HepG2 (cell line): Measurements from ENCODE around the gene IRAK2. TPM values are rescaled to one million over a fixed set of nuclear protein-coding genes. Genes with fewer than 3 reads are reported as not detected.
A peak's percentile ranks its signal among the peaks of the same experiment; 100 is the strongest.

Source experiments
- ATF7-NPFF ChIP-seq: sonication (generic); formaldehyde crosslinking; IDR thresholded peaks from 2 replicates; pipeline ENCODE4 v1.8.1; 2023; ENCODE audit warnings: mild to moderate bottlenecking, low read depth, missing genetic modification reagents, moderate library complexity
- FOXK2 ChIP-seq: fragments of 450-650 bp; IDR thresholded peaks from 2 replicates; pipeline ENCODE4 v1.6.1; 2016
- KDM2A ChIP-seq: sonication (generic); formaldehyde crosslinking; IDR thresholded peaks from 2 replicates; pipeline ENCODE4 v1.4.0; 2020; ENCODE audit warnings: low read depth, missing genetic modification reagents, borderline replicate concordance
- MIER3 ChIP-seq: IDR thresholded peaks from 2 replicates; pipeline ENCODE4 v1.6.1; 2016; ENCODE audit warnings: missing compliant biosample characterization, borderline replicate concordance
- RNF2 ChIP-seq: fragments of 450-650 bp; conservative IDR thresholded peaks from 2 replicates; pipeline ENCODE4 v1.6.1; 2016; ENCODE audit warnings: low read depth
- SNRNP70 ChIP-seq: fragments of 200-400 bp; formaldehyde crosslinking; IDR thresholded peaks from 2 replicates; pipeline ENCODE4 v1.6.1; 2017; ENCODE audit warnings: mild to moderate bottlenecking, low read depth, low read length, moderate library complexity
- ZBTB46 ChIP-seq: sonication (generic); formaldehyde crosslinking; IDR thresholded peaks from 2 replicates; pipeline ENCODE4 v1.4.0; 2020; ENCODE audit warnings: mild to moderate bottlenecking, missing genetic modification reagents, borderline replicate concordance
- ZMYM4 ChIP-seq: sonication (generic); formaldehyde crosslinking; IDR thresholded peaks from 2 replicates; pipeline ENCODE4 v1.8.1; 2023; ENCODE audit warnings: mild to moderate bottlenecking, missing genetic modification reagents
- ZNF12 ChIP-seq: sonication (generic); formaldehyde crosslinking; IDR thresholded peaks from 2 replicates; pipeline ENCODE4 v1.5.0; 2020; ENCODE audit warnings: missing genetic modification reagents
- ZNF274 ChIP-seq: sonication (generic); formaldehyde crosslinking; IDR thresholded peaks from 2 replicates; pipeline ENCODE4 v1.5.1; 2020; ENCODE audit warnings: mild to moderate bottlenecking, missing genetic modification reagents
- ZNF335 ChIP-seq: sonication (generic); formaldehyde crosslinking; IDR thresholded peaks from 2 replicates; pipeline ENCODE4 v1.4.0; 2020; ENCODE audit warnings: missing genetic modification reagents
- ZNF350 ChIP-seq: sonication (generic); formaldehyde crosslinking; IDR thresholded peaks from 2 replicates; pipeline ENCODE4 v1.4.0; 2020; ENCODE audit warnings: mild to moderate bottlenecking, low read depth, missing genetic modification reagents, borderline replicate concordance
- ZNF383 ChIP-seq: sonication (generic); formaldehyde crosslinking; IDR thresholded peaks from 2 replicates; pipeline ENCODE4 v1.4.0; 2020; ENCODE audit warnings: missing genetic modification reagents, mild to moderate bottlenecking, borderline replicate concordance
- ZNF646 ChIP-seq: sonication (generic); formaldehyde crosslinking; IDR thresholded peaks from 2 replicates; pipeline ENCODE4 v1.9.0; 2021; ENCODE audit warnings: mild to moderate bottlenecking, missing genetic modification reagents
- ZNF776 ChIP-seq: sonication (generic); formaldehyde crosslinking; IDR thresholded peaks from 2 replicates; pipeline ENCODE4 v1.4.0; 2020; ENCODE audit warnings: mild to moderate bottlenecking, missing genetic modification reagents
- polyA plus RNA-seq, 8 experiments: library from polyadenylated mRNA; depleted of rRNA in 3 of 8; stranded (reverse) in 7 of 8; unstranded in 1 of 8; fragments of >200 nt; fragmentation: Illumina TruSeq in 4 of 8; extraction: Trizol in 4 of 8; gene quantifications; 2 replicates each; pipeline versions ENCODE4 v1.2.1 to v1.2.3, GENCODE V29; 2011 to 2016; ENCODE audit warnings: low read depth in 4 of 8, missing spikeins in 1 of 8, mixed read lengths in 1 of 8; ENCODE audit not compliant: insufficient read depth in 1 of 8
- total RNA-seq, 5 experiments: library from RNA; depleted of rRNA; stranded (reverse); fragments of >200 nt; fragmentation: Illumina TruSeq; extraction: Trizol; gene quantifications; 2 replicates each; pipeline ENCODE4 v1.2.3, GENCODE V29; 2016; ENCODE audit warnings: low read depth in 1 of 5
- TF ChIP-seq, protein P1 (sequence below): sonication (generic); formaldehyde crosslinking; IDR thresholded peaks from 2 replicates; pipeline ENCODE4 v1.9.0; 2022; ENCODE audit warnings: missing genetic modification reagents, mild to moderate bottlenecking, borderline replicate concordance
- TF ChIP-seq, protein P2 (sequence below): sonication (generic); formaldehyde crosslinking; IDR thresholded peaks from 2 replicates; pipeline ENCODE4 v1.5.0; 2020; ENCODE audit warnings: missing genetic modification reagents

IRAK2 gene
- total and polyA plus RNA-seq, 2 of the 13 experiments (the other 11 are each of a cell fraction or from before 2014, with no cell fraction given): 13.1 to 23.3 TPM

DNA sequence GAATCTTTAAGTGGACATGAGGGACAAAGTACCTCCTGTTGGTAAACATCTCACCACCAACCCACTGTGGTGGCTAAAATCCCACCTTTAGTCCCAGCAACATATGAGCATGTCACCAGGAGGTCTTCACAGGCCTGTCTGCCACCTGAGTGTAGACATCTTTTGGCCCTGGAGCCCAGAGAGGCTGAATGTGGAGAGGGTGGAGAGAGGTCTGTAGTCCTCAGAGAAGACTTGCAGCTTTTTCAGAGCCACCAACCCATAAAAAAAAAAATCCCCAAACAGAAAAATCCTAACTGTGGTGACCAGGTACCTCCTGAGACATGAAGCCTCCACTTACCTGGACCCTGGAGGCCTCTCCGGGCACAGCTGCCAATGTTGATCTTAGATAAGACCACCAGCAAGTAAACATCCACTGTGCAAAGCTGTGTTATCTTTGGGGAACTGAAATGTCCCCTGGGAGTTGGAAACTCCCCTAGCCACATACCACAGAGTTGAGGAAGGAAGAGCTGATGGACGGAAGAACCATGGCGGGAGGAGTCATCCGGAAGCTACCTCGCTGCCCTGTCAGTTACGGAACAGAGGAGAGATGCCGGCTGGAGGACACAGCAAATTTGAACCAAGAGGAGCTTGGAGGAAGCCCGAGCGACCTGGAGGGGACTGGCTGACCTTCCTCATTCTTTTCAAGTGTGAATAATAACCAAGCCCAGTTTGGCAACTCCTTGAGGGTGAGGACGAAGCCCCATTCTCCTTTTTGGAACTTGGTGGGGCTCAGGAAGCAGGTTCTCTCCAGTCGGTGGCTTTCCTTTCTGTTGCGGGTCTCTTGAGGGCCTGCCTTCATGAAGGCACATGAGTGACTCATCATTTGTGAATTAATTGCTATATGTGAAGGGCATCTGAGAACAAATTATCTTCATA lies 128.0 kb downstream of the IRAK2 start, which contains the start of gene GHRL (continued):
- TF ChIP-seq KDM2A (CRISPR knock-in tag): peak; percentile 47; the same call in 1 of the 2 replicates
- TF ChIP-seq FOXK2: no peak
- no peak for TF ChIP-seq ZNF776 (CRISPR knock-in tag)
- TF ChIP-seq, protein P1, sequence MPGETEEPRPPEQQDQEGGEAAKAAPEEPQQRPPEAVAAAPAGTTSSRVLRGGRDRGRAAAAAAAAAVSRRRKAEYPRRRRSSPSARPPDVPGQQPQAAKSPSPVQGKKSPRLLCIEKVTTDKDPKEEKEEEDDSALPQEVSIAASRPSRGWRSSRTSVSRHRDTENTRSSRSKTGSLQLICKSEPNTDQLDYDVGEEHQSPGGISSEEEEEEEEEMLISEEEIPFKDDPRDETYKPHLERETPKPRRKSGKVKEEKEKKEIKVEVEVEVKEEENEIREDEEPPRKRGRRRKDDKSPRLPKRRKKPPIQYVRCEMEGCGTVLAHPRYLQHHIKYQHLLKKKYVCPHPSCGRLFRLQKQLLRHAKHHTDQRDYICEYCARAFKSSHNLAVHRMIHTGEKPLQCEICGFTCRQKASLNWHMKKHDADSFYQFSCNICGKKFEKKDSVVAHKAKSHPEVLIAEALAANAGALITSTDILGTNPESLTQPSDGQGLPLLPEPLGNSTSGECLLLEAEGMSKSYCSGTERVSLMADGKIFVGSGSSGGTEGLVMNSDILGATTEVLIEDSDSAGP (CRISPR knock-in tag): 0 out of 2 replicates have a peak, but pooled peaks have one; percentile 15
- TF ChIP-seq SNRNP70: no peak
- TF ChIP-seq ZMYM4 (CRISPR knock-in tag): peak; percentile 61
- no peak for TF ChIP-seq ATF7-NPFF (CRISPR knock-in tag)
- no peak for TF ChIP-seq ZNF12 (CRISPR knock-in tag)
- TF ChIP-seq ZBTB46 (CRISPR knock-in tag): no peak
- TF ChIP-seq ZNF335 (CRISPR knock-in tag): no peak
- TF ChIP-seq, protein P2, sequence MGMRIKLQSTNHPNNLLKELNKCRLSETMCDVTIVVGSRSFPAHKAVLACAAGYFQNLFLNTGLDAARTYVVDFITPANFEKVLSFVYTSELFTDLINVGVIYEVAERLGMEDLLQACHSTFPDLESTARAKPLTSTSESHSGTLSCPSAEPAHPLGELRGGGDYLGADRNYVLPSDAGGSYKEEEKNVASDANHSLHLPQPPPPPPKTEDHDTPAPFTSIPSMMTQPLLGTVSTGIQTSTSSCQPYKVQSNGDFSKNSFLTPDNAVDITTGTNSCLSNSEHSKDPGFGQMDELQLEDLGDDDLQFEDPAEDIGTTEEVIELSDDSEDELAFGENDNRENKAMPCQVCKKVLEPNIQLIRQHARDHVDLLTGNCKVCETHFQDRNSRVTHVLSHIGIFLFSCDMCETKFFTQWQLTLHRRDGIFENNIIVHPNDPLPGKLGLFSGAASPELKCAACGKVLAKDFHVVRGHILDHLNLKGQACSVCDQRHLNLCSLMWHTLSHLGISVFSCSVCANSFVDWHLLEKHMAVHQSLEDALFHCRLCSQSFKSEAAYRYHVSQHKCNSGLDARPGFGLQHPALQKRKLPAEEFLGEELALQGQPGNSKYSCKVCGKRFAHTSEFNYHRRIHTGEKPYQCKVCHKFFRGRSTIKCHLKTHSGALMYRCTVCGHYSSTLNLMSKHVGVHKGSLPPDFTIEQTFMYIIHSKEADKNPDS: no peak
- TF ChIP-seq MIER3 (CRISPR knock-in tag): peak; percentile 43; the same call in 1 of the 2 replicates
- TF ChIP-seq ZNF646: no peak
- peak; percentile 35; the same call in 1 of the 2 replicates for TF ChIP-seq ZNF350
- no peak for TF ChIP-seq ZNF274
- TF ChIP-seq RNF2: no peak
- TF ChIP-seq ZNF383 (CRISPR knock-in tag): no peak
